ENCODE measurements around the gene EIF5. TPM values are rescaled to one million over a fixed set of nuclear protein-coding genes. Genes with fewer than 3 reads are reported as not detected.

The EIF5 gene
- total and polyA plus RNA-seq, 2 of the 4 experiments (the other 2 are of a cell fraction) = 181 to 241 TPM

- no peak overlapping the region for H2AK5ac ChIP-seq (ENCODE audit: low read depth, low read length)
- TF ChIP-seq RCOR1 (IDR thresholded peaks at IDR 0.05; ENCODE audit: insufficient replicate concordance, low read length) (no peak), CTCF (conservative IDR thresholded peaks at IDR 0.05; ENCODE audit: low read depth, low read length) (no peak), RAD21 (IDR thresholded peaks at IDR 0.05; ENCODE audit: low read length) (no peak), NFE2L2 (IDR thresholded peaks at IDR 0.05; ENCODE audit: low read depth, low read length) (no peak), RFX5 (IDR thresholded peaks at IDR 0.05; ENCODE audit: low read depth, low read length) (no peak), ELK1 (IDR thresholded peaks at IDR 0.05; ENCODE audit: borderline replicate concordance, low read depth, low read length) (no peak), SMC3 (IDR thresholded peaks at IDR 0.05; ENCODE audit: low read depth, low read length) (no peak), MAZ (IDR thresholded peaks at IDR 0.05; ENCODE audit: borderline replicate concordance, low read depth, low read length) (no peak), CEBPB (IDR thresholded peaks at IDR 0.05; ENCODE audit: low read depth, low read length) (no peak), POLR2A (IDR thresholded peaks at IDR 0.05; ENCODE audit: low read depth, low read length) (no peak), BHLHE40 (IDR thresholded peaks at IDR 0.05; ENCODE audit: low read depth, low read length) (no peak), FOS (IDR thresholded peaks at IDR 0.05; ENCODE audit: low read depth, low read length) (no peak), MAFK (IDR thresholded peaks at IDR 0.05; ENCODE audit: low read depth, low read length) (no peak), MXI1 (IDR thresholded peaks at IDR 0.05; ENCODE audit: borderline replicate concordance, low read depth, low read length) (no peak), CHD1 (IDR thresholded peaks at IDR 0.05; ENCODE audit: low read depth, low read length) (no peak)
Observed at GRCh38 chr14:103301512-103302354, 32.3 kb upstream of the EIF5 start.

More at GRCh38 chr14:103301512-103302354, 32.3 kb upstream of the EIF5 start:
- ChIA-PET CTCF (no interaction called here), POLR2A (ENCODE audit: unreplicated experiment) (interaction anchor here (0.6 kb wide), 2 partner anchors 32 to 170 kb away, joined by 4 to 5 read pairs; partner anchors contain the start of gene EIF5)
- Histone ChIP-seq H3K9ac (ENCODE audit: low read depth, low read length) (no peak overlapping the region), H3K9me3 (ENCODE audit: control insufficient read depth, insufficient read depth, low read length) (no peaks in the 10 kb centered on the region; the same call in none of the 2 replicates), H4K20me1 (ENCODE audit: insufficient read depth, low read length) (no peaks in the 10 kb centered on the region), H3K4me1 (ENCODE audit: control insufficient read depth, insufficient read depth, low read length) (no peaks in the 10 kb centered on the region), H3K27me3 (ENCODE audit: control insufficient read depth, insufficient read depth, low read length) (no peaks in the 10 kb centered on the region; the same call in none of the 2 replicates), H3K79me1 (ENCODE audit: low read depth in 1 of 2, low read length in 2 of 2) (no peaks in the 10 kb centered on the region), H2BK120ac (ENCODE audit: low read depth, low read length) (no peak overlapping the region), H3K23ac (ENCODE audit: low read depth, low read length) (no peak overlapping the region), H3K9me1 (ENCODE audit: insufficient read depth, low read length) (no peaks in the 10 kb centered on the region), H3K14ac (replicated peaks; ENCODE audit: low read depth, low read length) (no peak overlapping the region), H3K27ac (ENCODE audit: insufficient read depth, low read length) (no peak overlapping the region), H3K4me2 (ENCODE audit: low read depth, low read length) (no peak overlapping the region), H4K91ac (ENCODE audit: insufficient read depth, low read depth, low read length) (no peak overlapping the region), H2AK9ac (replicated peaks; ENCODE audit: low read depth, low read length, poor library complexity) (no peak overlapping the region), H2BK20ac (ENCODE audit: low read depth, low read length) (no peak overlapping the region), H2AFZ (replicated peaks; ENCODE audit: low read length, poor library complexity) (no peak overlapping the region), H2BK15ac (ENCODE audit: low read depth, low read length) (no peak overlapping the region), H2BK5ac (ENCODE audit: low read depth, low read length, poor library complexity, severe bottlenecking) (no peak overlapping the region), H3K56ac (ENCODE audit: extremely low read depth, insufficient read depth, low read length) (no peak overlapping the region), H4K5ac (ENCODE audit: low read depth, low read length) (no peak overlapping the region), H3K4ac (ENCODE audit: low read depth, low read length) (no peak overlapping the region), H3K4me3 (ENCODE audit: insufficient read depth, low read depth, low read length) (no peak overlapping the region), H4K8ac (ENCODE audit: low read depth in 2 of 2, low read length in 2 of 2) (no peak overlapping the region), H3K36me3 (ENCODE audit: control insufficient read depth, insufficient read depth, low read length) (no peaks in the 10 kb centered on the region), H3K18ac (ENCODE audit: low read depth, low read length) (no peak overlapping the region)
- WGBS, 2 experiments (ENCODE audit: extremely low coverage in 2 of 2, insufficient read length in 1 of 2) = 60% methylated on average over 2 of the region's 11 CpGs; no CpG with 5 or more reads in 1 of the 2 experiments
- DNase-seq (no peak), ATAC-seq (ENCODE audit: low read depth) (no peak)
- intact Hi-C loops (cut with micrococcal nuclease) (no loop called here), dilution Hi-C loops (cut with HindIII; ENCODE audit: low sequenced_read_pairs, unreplicated experiment) (no loop called here), in situ Hi-C loops (cut with MboI; ENCODE audit: low sequenced_read_pairs) (no loop called here)
- BruUV-seq (replicated peaks) = no TSS peak
